ENCODE measurements around the gene DKK1.

Gene DKK1

GRCh38 chr10:52316500-52316899 lies 2.4 kb downstream of the DKK1 start:
- DNase-seq: no peak

GRCh38 chr10:52318136-52318701 lies 4.1 kb downstream of the DKK1 start:
- DNase-seq: no peak

DNA sequence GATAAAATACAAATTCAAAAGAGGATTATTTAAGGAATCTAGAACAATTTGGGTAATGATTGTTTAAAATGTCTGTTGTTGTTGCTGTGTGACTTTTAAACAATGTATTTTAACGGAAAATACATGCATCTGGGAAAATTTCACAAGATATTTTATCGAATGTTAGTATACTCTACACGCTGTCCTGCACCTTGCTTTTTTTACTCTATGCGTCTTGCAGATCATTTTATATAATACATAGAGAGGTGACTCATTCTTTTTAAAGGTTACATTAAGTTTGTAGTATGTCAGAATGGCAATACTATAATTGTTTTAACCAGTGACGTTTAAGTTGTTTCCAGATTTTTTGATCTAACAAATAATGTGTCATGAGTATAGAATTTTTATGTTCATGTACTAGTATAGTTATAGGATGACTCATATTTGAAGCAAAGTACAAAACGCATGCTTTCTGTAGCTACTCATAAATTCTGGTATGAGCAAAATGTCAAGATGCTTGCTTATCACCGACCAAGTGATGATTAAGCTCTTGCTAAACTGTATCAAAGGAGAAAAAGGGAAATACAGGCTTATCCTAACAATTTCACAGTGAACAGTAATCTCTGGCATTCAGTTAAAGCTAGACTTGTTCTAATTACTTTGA lies 4.9 kb downstream of the DKK1 start:
- DNase-seq: no peak

DNA sequence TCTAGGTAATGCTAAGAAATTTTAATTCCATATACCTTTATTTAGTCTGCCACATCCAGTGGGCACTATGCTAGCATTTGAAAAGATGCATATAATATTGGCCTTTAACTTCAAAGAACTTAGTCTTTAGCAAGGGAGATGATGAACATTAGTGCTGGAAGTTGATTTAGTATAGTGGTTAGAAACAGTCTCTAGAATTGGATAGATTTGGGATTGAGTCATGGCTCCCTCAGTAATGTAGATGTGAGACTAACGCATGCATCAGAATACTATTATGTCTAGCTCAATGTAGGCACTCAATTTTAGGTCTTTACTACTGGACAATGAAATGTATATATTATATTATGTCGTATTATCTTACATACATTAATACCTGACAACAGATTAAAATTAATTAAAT lies 5.8 kb downstream of the DKK1 start:
- DNase-seq: no peak

GRCh38 chr10:52322323-52322722 lies 8.2 kb downstream of the DKK1 start:
- DNase-seq: no peak

GRCh38 chr10:52322936-52323335 lies 8.9 kb downstream of the DKK1 start:
- DNase-seq: no peak

- DNase-seq: no peak
These were observed 12.3 kb downstream of the DKK1 start for GRCh38 chr10:52326382-52326781.

- DNase-seq: no peak
These were observed 17.7 kb downstream of the DKK1 start for GRCh38 chr10:52331638-52332364.

DNA sequence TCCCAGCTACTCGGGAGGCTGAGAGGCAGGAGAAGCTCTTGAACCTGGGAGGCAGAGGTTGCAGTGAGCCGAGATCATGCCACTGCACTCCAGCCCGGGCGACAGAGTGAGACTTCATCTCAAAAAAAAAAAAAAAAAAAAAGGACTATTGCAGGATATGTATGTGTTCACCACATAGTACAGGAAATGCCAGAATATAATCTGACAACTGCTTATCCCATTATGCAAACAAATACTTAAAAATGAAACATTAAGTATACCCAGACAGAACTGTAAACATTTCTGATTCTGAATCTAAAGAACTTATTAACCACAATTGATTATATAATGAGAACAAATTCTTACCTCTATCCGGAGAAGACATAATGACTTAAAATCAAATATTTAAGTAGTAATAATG lies 18.7 kb downstream of the DKK1 start:
- DNase-seq: no peak

DNA sequence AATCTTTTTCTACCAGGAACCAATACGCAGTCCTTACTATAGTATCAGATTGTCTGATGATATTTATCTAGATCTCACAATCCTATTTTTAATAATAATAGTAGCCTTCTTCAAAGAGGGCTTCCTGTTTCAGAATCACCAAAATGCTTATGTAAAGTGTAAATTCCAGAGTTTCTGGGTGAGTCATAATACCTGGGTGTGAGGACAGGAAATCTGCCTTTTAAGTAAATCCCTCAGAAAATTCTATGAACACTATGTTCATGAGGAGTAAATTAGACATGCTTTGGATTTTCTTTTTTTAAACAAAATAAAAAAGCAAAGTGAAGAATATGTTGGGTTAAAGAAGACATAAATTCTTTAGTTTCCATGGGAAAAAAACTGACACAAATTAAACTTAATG lies 20.5 kb downstream of the DKK1 start:
- DNase-seq: no peak

GRCh38 chr10:52335665-52336064 lies 21.6 kb downstream of the DKK1 start:
- DNase-seq: no peak

GRCh38 chr10:52337225-52337624 lies 23.1 kb downstream of the DKK1 start:
- DNase-seq: no peak

DNA sequence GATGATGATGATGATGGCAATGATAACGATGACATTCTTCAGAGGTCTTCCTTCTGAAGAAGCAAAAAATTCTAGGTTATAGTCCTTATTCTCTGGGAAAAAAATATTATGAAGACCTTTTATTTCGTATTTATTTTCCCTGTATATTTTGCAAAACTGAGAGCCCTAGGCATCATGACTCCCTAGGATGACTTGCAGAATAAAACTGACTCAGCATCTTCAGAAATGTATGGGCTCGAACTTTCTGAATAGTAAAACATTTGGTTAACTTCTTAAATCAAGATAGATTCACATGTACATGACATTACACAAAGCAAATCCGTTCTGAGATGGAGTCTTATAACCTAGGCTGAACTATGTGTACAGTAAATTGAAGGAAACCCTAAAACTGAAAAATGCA lies 29.4 kb downstream of the DKK1 start:
- no peak for DNase-seq

GRCh38 chr10:52346394-52347326 lies 32.6 kb downstream of the DKK1 start:
- no peak for DNase-seq

DNA sequence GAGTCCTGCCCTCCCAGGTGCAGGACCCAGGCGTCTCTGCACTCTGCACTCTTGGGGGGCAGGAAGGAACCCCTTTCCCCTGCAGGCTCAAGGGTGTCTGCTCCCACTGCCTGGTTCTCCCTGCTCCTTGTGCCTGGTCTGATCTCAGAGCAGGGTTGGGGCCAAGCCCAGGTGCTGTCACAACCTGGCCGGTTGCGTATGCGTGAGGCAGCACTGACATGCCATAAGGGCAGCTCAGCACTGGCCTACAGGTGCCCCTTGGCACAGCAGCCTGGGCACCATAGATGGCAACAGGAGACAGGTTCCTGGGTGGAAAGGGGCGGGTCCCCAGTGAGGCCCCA lies 33.2 kb downstream of the DKK1 start:
- DNase-seq: no peak

DNA sequence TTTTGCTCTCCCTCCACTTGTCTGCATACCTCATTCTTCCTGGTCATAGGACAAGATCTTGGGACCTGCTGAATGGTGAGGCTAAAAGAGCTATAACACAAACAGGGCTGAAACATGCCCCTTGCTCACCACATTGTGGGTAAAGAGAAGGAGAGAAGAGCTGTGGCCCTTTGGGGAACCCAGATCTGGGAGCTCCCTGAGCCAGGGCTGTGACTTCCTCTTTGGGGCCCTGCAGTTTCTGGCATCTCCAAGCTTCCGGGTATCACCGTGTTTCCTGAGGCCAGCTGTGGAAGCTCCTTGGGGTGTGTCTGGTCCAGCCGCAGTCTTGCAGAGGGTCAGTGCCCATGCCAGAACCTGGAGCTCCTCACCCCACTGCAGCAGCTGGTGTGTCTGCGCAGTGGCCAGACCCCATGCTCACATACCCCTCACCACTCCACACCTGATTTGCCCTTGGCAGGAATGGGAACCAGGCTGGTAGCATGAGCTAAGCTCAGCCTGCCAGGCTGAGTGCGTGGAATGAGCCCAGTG lies 34.0 kb downstream of the DKK1 start:
- no peak for DNase-seq

GRCh38 chr10:52351914-52352330 lies 37.8 kb downstream of the DKK1 start:
- no peak for DNase-seq

GRCh38 chr10:52353205-52353604 lies 39.1 kb downstream of the DKK1 start:
- no peak for DNase-seq

DNA sequence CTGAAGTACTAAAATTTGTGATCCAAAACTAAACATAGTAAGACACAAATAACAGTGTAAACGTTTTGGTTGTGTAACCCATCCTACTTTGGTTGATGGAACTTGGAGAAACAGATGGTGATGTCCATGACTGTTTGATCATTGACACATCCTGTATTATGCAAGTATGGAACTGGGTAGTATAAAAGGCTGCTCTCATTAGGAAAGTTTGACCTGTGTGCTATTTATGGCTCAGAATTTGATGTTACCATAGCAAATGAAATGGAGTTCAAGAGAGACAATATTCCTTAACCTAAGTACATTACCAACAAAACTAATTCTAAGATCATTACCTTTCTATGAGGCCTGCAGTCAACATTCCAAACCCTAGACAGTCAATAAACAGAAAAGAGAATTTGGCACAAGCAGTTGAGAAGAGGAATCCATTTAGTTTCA lies 39.9 kb downstream of the DKK1 start:
- no peak for DNase-seq

- no peak for DNase-seq
These were observed 43.9 kb downstream of the DKK1 start for GRCh38 chr10:52357971-52358370.

- DNase-seq: no peak
These were observed 45.4 kb downstream of the DKK1 start for GRCh38 chr10:52359441-52359840.
